Brain pericyte (primary cell): ENCODE data around the gene CNTFR.

Source experiments
- DNase-seq: peaks from one replicate; pipeline ENCODE4 v3.0.0-alpha.2; 2012; ENCODE audit warnings: low read depth, low spot score

CNTFR gene

DNA sequence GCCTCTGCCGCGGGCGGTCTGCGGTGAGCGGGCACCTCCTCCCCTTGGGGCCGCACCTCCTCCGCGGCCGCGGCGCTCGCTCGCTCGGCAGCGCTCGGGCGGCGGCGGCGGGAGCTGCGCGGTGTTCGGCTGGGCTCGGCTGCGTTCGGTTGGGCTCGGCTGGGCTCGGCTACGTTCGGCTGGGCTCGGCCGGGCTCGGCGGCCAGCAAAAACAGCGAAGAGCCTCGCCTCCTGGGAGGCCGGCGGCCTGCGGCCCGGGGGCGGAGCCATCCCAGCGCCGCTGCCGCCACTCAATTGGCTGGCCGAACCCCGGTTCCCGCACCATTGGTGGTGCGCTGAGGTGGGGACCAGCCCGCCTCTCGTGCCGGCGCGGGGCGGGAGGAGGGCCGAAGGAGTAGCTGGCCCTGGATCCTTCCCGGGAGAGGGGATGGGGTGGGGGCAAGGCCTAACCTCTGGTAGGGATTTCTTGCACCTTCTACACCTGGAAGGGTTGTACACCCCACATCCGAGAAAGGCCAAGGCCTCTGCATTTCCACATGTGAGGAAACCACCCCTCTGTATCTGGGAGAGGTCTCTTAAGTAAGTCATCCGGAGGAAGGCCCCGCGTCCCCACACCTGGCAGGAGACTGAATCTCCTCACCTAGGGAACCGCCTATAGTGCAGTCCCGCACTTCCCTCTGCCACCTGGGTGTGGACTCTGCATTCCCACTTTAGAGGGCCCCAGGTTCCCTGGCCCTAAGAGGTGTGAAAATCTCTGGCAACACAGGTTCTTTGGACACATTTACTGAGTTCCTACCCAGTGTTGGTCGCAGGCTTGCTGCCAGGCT lies 66.3 kb downstream of the CNTFR start, which contains the start of gene ENHO:
ENHO (minus strand) TSS at position 20 of the 827 bp plus-strand sequence. CDS start 1,295 bp downstream, outside the sequence.
- DNase-seq, result peak; percentile 41

DNA sequence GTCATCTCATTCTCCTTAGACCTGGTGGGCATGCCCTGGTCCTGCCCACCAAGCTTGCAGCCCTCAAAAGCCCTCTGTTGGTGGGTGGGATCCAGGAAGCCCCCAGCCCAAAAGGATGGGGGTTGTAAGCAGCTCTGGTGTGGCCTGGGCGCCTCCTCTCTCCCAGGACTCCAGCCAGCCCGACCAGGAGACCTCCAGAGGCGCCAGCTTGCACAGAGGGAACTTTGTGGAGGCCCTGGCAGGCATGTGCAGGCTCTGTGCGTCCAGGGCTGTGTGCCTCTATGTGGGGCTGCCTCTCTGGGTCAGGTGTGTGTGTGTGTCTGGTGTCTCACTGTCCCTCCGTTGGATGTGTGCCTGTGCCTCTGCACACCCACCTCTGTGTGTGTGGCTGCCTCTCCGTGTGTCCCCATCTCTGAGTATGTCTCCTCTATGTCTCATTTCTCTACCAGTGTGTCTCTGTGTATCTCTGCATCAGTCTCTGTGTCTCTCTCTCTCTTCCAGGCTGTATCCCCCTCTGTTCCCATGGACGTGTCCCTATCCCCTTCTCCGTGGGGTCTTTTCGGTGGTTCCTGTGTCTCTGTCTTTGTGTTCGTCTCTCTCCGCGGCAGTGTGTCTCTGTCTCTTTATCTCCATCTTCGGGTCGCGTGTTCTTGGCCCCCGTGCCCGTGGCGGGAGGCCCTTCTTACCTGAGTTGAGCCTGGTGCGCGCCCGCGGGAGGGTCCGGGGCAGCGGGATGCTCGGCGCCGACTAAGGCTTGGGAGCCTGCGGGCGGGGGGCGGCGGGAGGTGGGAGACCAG lies 67.2 kb downstream of the CNTFR start:
- no peak for DNase-seq

DNA sequence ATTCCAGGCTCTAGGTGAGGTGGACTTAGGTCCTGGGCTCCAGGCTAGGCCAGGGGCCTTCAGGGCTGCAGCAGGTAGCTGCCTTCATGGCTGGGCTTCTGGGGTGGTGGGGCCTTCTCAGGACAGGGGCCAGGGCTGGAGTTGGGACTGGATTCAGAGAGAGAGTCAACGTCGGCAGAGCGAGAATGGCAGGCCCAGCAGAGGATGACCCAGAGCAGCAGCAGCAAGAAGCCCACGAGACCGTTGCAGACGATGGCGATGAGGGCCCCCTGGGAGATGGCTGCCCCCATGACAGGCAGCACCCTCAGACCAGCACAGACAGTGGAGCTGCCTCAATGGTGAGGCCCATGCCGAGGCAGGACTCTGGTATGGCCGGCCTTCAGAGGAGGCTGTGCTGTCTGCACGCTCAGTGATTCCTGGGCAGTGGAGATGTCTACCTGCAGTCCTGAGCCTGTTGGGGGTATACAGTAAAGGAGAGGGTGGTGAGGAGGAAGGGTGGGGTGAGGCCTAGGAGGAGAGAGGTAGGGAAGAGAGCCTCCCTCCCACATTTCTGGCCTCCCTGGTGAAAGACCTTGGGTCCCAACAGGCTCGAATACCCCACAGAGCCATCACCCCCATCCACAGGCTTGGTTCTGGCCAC lies 68.0 kb downstream of the CNTFR start:
- no peak for DNase-seq

DNA sequence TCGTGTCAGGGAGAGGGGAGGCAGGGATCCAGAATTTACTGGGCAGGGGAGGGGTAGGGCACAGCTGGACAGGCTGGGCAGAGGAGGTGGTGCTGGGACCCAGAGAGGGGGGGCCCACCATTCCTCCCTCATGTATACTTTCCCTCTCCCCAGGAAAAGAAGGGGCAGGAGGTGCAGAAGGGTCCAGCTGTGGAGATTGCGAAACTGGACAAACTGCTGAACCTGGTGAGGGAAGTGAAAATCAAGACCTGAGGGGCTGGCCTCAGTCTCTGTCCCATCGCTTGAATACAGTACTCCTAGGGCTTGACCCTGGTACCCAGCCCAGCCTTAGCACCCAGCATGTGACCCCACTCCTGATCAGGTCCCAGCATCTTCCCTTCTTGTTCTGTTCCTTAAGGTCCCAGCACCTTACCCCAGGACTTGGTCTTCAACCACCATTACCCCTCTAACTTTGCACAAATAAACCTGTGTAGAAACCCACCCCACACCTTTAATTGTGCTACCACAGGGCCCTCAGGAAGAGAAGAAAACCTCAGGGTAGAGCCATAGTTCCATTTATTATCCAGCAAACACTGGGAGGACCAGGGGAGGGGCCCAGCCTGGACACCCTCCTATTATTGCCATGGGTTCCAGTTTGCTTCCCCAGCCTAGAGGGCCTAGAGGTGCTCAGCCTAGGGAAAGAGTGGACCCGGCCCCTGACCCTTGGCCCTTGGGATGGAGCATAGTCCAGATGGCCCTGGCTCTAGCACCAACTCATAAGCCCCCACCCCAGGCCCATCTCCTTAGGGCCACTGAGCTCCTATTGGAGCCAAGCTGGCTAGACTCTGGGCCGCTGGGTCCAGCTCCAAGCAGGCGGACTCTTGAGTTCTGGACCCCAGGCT lies 68.8 kb downstream of the CNTFR start:
- no peak for DNase-seq

DNA sequence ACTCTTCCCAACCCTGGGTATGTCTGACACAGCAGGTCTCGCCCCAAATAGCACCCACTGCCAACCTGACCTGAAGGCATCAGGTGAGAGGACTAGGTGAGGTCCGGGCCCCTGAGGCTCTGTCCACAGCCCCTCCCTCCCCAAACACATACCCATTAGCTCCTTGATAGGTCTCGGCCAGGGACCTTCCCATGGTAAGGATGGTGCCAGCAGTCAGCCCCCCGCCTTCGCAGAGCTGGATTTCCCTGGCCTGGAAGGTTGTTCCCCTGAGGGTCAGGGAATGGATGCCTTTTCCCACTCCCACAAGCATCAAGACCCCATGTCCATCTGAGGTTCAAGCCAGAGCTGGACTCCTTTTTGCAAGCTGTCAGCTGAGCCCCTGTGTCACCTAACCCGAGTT lies 69.4 kb downstream of the CNTFR start:
- DNase-seq, result no peak

GRCh38 chr9:34519321-34520020 lies 70.1 kb downstream of the CNTFR start:
- DNase-seq, result no peak

GRCh38 chr9:34518896-34519295 lies 70.6 kb downstream of the CNTFR start:
- no peak for DNase-seq

GRCh38 chr9:34518110-34518616 lies 71.4 kb downstream of the CNTFR start:
- no peak for DNase-seq

GRCh38 chr9:34517185-34517584 lies 72.3 kb downstream of the CNTFR start:
- DNase-seq, result no peak

DNA sequence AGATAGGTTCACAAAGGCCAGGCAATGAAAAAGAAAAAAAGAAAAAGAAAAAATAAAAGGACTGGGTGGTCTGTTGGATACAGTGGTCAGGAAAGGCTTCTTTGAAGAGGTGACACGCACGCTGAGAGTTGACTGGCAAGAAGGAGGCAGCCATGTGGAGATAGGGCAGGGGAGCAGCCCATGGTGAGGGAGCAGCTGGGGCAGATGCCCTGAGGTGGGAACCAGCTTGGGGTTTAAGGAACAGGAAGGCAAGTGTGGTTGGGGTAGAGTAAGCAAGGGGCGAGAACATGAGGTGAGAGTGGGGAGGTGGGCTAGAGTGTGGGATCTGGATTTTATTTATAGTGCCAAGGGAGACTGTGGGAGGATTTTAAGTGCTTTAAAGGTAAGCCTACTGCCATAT lies 73.6 kb downstream of the CNTFR start:
- no peak for DNase-seq

- DNase-seq, result no peak
Observed at GRCh38 chr9:34514816-34515215, 74.7 kb downstream of the CNTFR start.

DNA sequence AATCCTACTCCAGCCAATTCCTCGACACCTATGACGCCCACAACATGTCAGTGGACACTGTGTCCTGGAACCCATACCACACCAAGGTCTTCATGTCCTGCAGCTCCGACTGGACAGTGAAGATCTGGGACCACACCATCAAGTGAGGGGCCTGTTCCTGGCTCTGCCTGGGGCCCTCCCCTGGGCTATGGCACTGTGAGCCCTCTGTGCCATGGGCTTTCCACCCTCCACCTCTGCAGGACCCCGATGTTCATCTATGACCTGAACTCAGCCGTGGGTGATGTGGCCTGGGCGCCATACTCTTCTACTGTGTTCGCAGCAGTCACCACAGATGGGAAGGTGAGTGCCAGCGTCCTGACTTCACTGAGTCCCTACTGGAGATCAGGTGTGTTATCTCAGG lies 75.1 kb downstream of the CNTFR start:
- DNase-seq, result no peak

GRCh38 chr9:34513567-34514214 lies 75.8 kb downstream of the CNTFR start:
- DNase-seq, result no peak

DNA sequence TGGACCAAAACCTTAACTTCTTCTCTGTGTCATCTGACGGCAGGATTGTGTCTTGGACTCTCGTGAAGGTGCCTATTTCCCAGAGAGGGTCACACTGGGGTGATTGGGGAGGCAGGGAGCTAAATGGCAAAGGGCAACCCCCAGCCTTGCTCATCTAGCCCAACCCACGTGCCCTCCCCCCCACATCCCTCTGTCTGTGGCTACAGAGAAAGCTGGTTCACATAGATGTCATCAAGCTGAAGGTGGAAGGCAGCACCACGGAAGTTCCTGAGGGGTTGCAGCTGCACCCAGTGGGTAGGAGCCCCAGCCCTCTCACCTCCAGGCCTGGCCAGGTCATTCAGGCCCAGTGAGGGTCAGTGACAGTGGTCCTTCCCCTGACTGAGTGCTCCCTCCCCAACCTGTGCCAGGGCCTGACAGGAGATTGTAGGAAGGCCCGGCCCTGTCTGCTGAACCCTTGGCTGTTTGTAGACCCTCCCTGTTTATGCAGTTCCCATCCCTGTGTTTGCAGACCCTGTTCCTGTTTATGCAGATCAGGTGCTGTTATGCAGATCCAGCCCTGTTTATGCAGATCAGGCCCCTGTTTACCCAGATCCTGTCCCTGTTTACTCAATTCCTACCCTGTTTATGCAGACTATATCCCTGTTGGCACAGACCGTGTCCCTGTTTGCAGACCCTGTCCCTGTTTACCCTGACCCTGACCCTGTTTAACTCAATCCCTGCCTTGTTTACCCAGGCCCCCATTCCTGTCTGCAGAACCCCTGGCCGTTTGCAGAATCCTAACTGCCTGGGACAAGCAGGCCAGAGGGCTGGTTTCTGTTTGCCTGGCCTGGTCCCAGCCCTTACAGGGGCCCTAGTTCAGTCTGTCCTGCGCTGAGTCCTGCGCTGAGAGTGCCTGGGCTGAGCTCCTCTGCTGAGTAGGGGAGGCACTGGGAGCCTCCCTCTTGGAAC lies 77.1 kb downstream of the CNTFR start:
- DNase-seq, result no peak

DNA sequence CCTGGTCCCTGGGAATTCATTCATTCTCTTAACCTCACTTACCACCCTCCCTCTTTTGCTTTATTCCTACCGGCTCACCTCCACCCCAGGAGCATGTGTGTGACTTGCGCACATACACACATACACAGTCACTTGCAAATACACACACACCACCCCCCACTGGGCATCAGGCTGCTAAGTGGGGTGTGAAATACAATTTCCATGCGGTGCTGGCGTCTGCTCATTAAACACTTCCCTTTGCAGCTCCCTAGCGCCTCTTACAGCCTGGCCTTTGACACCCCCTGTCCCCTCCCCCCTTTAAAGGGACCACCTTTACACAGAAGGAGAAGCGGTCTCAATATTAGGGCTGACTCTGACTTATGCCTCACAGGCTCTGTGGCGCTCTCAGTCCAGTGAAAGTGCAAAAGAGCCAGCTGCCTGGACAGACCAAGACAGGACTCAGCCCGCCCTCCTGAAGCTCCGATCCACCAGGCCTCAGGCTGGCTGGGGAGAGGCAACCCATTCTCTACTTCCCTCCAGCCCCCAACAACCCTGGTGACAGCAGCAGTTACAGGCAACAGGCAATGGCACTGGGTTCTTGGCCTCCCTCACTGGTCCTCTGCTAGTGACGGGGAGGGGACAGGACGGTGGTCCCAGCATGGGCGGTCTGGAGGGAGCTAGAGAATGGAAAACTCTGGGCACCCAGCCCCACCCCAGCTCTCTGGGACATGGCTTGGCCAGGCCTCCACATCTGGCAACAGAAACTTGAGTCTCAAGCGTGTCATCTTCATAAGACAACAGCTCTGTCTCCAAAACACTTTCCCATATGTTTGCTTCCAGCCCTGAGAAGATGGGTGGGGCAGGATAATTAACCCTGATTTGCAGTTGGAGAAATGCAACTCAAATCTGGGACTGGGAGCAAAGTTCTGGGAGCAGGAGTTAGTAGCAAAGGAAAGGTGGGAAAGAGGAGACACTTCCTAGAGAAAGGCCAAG lies 78.7 kb downstream of the CNTFR start:
- no peak for DNase-seq

DNA sequence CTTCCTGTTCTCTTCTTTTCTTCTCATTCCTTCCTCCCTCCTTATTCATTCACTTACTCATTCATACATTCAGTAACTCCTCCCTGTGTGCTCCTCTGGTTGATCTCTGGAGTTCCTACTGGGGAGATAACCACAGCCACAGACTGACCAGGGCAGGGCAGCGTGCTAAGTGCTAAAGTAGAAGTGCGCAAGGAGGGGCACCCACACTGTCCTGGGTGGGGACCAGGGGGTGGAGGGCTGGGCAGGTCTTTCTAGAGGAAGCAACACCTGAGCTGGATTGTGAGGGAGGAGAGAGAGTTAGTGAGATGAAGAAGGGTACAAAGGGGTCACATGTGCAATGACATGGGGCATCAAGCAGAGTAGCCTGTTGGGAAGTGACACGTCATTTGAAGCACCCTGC lies 80.6 kb downstream of the CNTFR start:
- no peak for DNase-seq

- no peak for DNase-seq
Observed at GRCh38 chr9:34508463-34508862, 81.1 kb downstream of the CNTFR start.

DNA sequence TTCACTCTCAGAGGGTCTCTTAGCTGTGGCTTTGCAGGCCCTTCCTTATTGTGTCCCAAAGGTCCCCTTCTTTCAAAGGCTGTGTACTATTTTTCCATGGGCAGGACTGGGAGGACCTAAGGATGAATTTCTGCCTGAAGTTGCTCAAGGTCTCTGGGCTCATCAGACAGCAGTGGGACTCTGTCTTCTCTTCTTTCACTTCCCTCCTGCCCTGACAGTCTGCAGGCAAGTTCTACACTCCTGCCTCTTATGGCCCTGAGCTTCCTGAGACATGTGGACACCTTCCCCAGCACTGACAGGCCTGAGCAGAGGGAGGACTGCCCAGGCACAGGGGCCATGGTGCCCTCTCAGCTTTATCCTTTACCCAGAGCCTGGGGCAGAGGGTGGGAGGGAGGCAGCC lies 81.6 kb downstream of the CNTFR start:
- no peak for DNase-seq
